ENCODE data around the gene RET.

RET gene

GRCh38 chr10:43156590-43157341, 79.9 kb downstream of the RET start:
- in situ Hi-C loops (cut with MboI; ENCODE audit: low sequenced_read_pairs), result no loop called here

- in situ Hi-C loops (cut with MboI; ENCODE audit: low sequenced_read_pairs), result no loop called here
Measured at GRCh38 chr10:43158636-43159035, 81.8 kb downstream of the RET start.

- in situ Hi-C loops (cut with MboI; ENCODE audit: low sequenced_read_pairs), result no loop called here
Measured at GRCh38 chr10:43160046-43160920, 83.4 kb downstream of the RET start.

GRCh38 chr10:43160921-43161255, 84.0 kb downstream of the RET start:
- in situ Hi-C loops (cut with MboI; ENCODE audit: low sequenced_read_pairs), result no loop called here

GRCh38 chr10:43162604-43163003, 85.7 kb downstream of the RET start:
- in situ Hi-C loops (cut with MboI; ENCODE audit: low sequenced_read_pairs), result no loop called here

GRCh38 chr10:43166207-43166879, 89.5 kb downstream of the RET start:
- in situ Hi-C loops (cut with MboI; ENCODE audit: low sequenced_read_pairs), result no loop called here

- in situ Hi-C loops (cut with MboI; ENCODE audit: low sequenced_read_pairs), result no loop called here
Measured at GRCh38 chr10:43166880-43167497, 90.1 kb downstream of the RET start.

GRCh38 chr10:43167498-43167889, 90.6 kb downstream of the RET start:
- in situ Hi-C loops (cut with MboI; ENCODE audit: low sequenced_read_pairs), result no loop called here

- in situ Hi-C loops (cut with MboI; ENCODE audit: low sequenced_read_pairs), result no loop called here
Measured at GRCh38 chr10:43170491-43170890, 93.6 kb downstream of the RET start.

GRCh38 chr10:43172645-43173044, 95.8 kb downstream of the RET start:
- in situ Hi-C loops (cut with MboI; ENCODE audit: low sequenced_read_pairs), result no loop called here

- in situ Hi-C loops (cut with MboI; ENCODE audit: low sequenced_read_pairs), result no loop called here
Measured at GRCh38 chr10:43173120-43173519, 96.3 kb downstream of the RET start.

- in situ Hi-C loops (cut with MboI; ENCODE audit: low sequenced_read_pairs), result no loop called here
Measured at GRCh38 chr10:43174969-43175368, 98.1 kb downstream of the RET start.

GRCh38 chr10:43176271-43176670, 99.4 kb downstream of the RET start:
- in situ Hi-C loops (cut with MboI; ENCODE audit: low sequenced_read_pairs), result no loop called here

- in situ Hi-C loops (cut with MboI; ENCODE audit: low sequenced_read_pairs), result no loop called here
Measured at GRCh38 chr10:43177595-43177994, 100.7 kb downstream of the RET start.

Data from HL-60/S4 treated with phorbol 12-myristate 13-acetate at 8.2 ng/mL for 4 days and 3 days (cell line).